CD4-positive, CD25-positive, alpha-beta regulatory T cell (primary cell): ENCODE results near the gene OCA2. TPM values are rescaled to one million over a fixed set of nuclear protein-coding genes. Genes with fewer than 3 reads are reported as not detected.

Experiments
- ATAC-seq, 2 donors: fragments of 150-1000 bp; cut with Tn5 transposase; one replicate each; pipeline ENCODE4 v1.10.0; 2021; ENCODE audit warnings: low read depth in 2 of 2, moderate number of reproducible peaks in 2 of 2, moderate library complexity in 1 of 2
- DNase-seq, 3 donors: peaks; one replicate each; pipeline versions ENCODE4 v3.0.0 to v3.0.0-alpha.2; 2012 to 2022; ENCODE audit warnings: mixed read lengths in 1 of 3
- H3K27ac ChIP-seq: one replicate; pipeline ENCODE4 v1.7.0; 2013; ENCODE audit warnings: mild to moderate bottlenecking, low read length; ENCODE audit not compliant: insufficient read depth, poor library complexity, severe bottlenecking
- H3K27me3 ChIP-seq: one replicate; pipeline ENCODE4 v1.7.0; 2013; ENCODE audit warnings: low read length; ENCODE audit not compliant: control insufficient read depth, insufficient read depth
- H3K36me3 ChIP-seq: one replicate; pipeline ENCODE4 v1.7.0; 2013; ENCODE audit warnings: mild to moderate bottlenecking, low read length, moderate library complexity; ENCODE audit not compliant: control insufficient read depth, insufficient read depth
- H3K4me1 ChIP-seq: 2 replicates; pipeline ENCODE4 v1.7.0; 2013; ENCODE audit warnings: mild to moderate bottlenecking, low read length; ENCODE audit not compliant: insufficient read depth, control insufficient read depth, poor library complexity, severe bottlenecking
- H3K4me3 ChIP-seq: one replicate; pipeline ENCODE4 v1.7.0; 2013; ENCODE audit warnings: low read depth, mild to moderate bottlenecking, low read length, moderate library complexity
- H3K9me3 ChIP-seq, 2 experiments: 1 replicate in 1 of 2; 2 replicates in 1 of 2; pipeline ENCODE4 v1.7.0; 2013; ENCODE audit warnings: low read length in 2 of 2, mild to moderate bottlenecking in 1 of 2, moderate library complexity in 1 of 2; ENCODE audit not compliant: control insufficient read depth in 2 of 2
- H3K27ac Mint-ChIP-seq, 3 donors: one replicate each; pipeline ENCODE4 v1.8.0; 2020 to 2022; ENCODE audit warnings: mild to moderate bottlenecking in 3 of 3, mixed read lengths in 3 of 3, moderate library complexity in 2 of 3
- H3K27me3 Mint-ChIP-seq: one replicate; pipeline ENCODE4 v1.8.0; 2022; ENCODE audit warnings: mild to moderate bottlenecking, mixed read lengths
- H3K36me3 Mint-ChIP-seq: one replicate; pipeline ENCODE4 v1.8.0; 2020; ENCODE audit warnings: mixed read lengths
- H3K4me1 Mint-ChIP-seq, 4 donors: one replicate each; pipeline ENCODE4 v1.8.0; 2020 to 2022; ENCODE audit warnings: mixed read lengths in 4 of 4, mild to moderate bottlenecking in 1 of 4
- H3K4me3 Mint-ChIP-seq, 4 donors: one replicate each; pipeline ENCODE4 v1.8.0; 2020 to 2022; ENCODE audit warnings: mild to moderate bottlenecking in 4 of 4, mixed read lengths in 4 of 4, moderate library complexity in 3 of 4
- H3K9me3 Mint-ChIP-seq, 7 donors: one replicate each; pipeline ENCODE4 v1.8.0; 2020 to 2022; ENCODE audit warnings: mixed read lengths in 7 of 7, mild to moderate bottlenecking in 3 of 7, moderate library complexity in 2 of 7
- polyA plus RNA-seq, 4 donors: library from polyadenylated mRNA; unstranded; fragments of 300-500 nt; fragmentation: Illumina TruSeq; gene quantifications; one replicate each; pipeline ENCODE4 v1.2.3, GENCODE V29; 2021
- total RNA-seq: library from RNA; stranded (reverse); gene quantifications from one replicate; pipeline ENCODE4 v1.2.3, GENCODE V29; 2022

OCA2 gene
- total and polyA plus RNA-seq, 5 donors from 2014 or later: not detected

GRCh38 chr15:27782125-27782524 is 317.0 kb downstream of the OCA2 start:
- ATAC-seq (no peak), DNase-seq (no peak)
- Histone ChIP-seq H3K27me3 (no peaks in the 10 kb centered on the region), H3K4me1 (no peaks in the 10 kb centered on the region), H3K36me3 (no peaks in the 10 kb centered on the region), H3K27ac (no peak overlapping the region), H3K9me3 (no peaks in the 10 kb centered on the region), H3K4me3 (no peak overlapping the region)
- Mint-ChIP-seq H3K9me3 (peaks cover 0 to 2% (median 0%) of the 10 kb centered on the region in 7 donors), H3K4me1 (no peaks in the 10 kb centered on the region), H3K4me3 (no peak overlapping the region), H3K27me3 (no peaks in the 10 kb centered on the region), H3K36me3 (no peaks in the 10 kb centered on the region), H3K27ac (no peak overlapping the region)

DNA sequence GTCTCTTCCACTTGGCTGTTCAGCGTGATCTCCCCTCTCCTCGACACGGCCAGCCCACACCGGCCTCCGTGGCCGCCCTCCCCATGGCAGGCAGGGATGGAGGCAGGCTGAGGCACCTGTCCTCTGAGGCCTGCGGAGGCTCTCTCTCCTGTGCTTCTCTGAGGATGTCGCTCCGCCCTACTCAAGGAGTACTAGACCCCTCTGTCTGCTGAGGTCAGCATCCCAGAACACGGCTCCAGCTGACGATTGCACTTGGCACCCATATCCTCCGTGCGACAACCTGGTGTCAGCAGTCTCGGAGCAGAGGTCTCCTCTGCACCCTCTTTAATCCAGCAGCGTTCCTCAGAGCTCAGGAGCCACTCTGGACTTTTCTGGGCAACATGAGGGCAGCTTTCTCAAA is 322.6 kb downstream of the OCA2 start:
- H3K36me3 Mint-ChIP-seq: no peaks in the 10 kb centered on the region
- no peak overlapping the region for H3K27ac ChIP-seq
- H3K27ac Mint-ChIP-seq: no peak overlapping the region
- no peak overlapping the region for H3K4me3 ChIP-seq
- DNase-seq (no peak), ATAC-seq (no peak)
- H3K27me3 Mint-ChIP-seq: no peaks in the 10 kb centered on the region
- H3K36me3 ChIP-seq: no peaks in the 10 kb centered on the region
- H3K9me3 Mint-ChIP-seq: peaks cover 0 to 4% (median 2%) of the 10 kb centered on the region in 7 donors
- no peaks in the 10 kb centered on the region for H3K27me3 ChIP-seq
- no peaks in the 10 kb centered on the region for H3K9me3 ChIP-seq
- H3K4me1 ChIP-seq: no peaks in the 10 kb centered on the region
- H3K4me3 Mint-ChIP-seq: no peak overlapping the region
- H3K4me1 Mint-ChIP-seq: no peaks in the 10 kb centered on the region

DNA sequence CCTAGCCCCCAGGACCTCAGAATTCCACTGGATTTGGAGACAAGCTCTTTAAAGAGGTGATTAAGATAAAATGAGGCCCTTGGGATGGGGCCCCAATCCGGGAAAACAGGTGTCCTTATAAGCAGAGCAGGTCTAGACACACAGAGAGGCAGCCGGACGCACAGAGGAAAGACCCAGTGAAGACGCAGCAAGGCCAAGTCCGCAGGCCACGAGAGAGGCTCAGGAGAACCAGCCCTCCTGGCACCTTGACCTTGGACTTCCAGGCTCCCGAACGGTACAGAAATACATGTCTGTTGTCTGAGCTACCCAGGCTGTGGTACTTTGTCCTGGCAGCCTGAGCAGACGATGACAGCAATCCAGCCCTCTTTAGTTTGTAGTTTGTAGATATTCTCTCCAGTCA is 324.5 kb downstream of the OCA2 start:
- Mint-ChIP-seq H3K36me3 (no peaks in the 10 kb centered on the region), H3K4me1 (no peaks in the 10 kb centered on the region), H3K9me3 (peaks cover 0 to 5% (median 2%) of the 10 kb centered on the region in 7 donors), H3K27ac (no peak overlapping the region), H3K4me3 (no peak overlapping the region), H3K27me3 (no peaks in the 10 kb centered on the region)
- no peak for ATAC-seq
- no peak for DNase-seq
- Histone ChIP-seq H3K9me3 (no peaks in the 10 kb centered on the region), H3K4me3 (no peak overlapping the region), H3K27ac (no peak overlapping the region), H3K27me3 (no peaks in the 10 kb centered on the region), H3K36me3 (no peaks in the 10 kb centered on the region), H3K4me1 (no peaks in the 10 kb centered on the region)

DNA sequence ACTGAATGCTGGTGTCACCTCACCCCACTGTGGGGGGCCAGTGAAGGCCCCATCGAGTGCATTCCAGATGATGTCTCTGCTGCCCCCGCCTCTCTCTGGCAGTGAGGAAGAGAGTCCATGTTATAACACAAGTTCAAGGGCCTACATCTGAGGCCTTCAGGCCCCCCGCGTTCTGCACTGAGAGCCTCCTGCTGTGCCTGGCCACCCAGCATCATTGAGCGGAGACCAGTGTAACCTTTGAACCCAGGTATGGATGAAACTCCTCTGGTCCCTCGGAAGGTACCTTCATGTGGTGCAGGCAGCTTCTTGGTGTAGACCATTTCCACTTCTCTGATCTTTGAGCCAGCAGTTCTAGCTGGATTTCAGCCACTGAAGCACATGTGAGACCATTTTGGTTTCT is 324.9 kb downstream of the OCA2 start:
- no peak for ATAC-seq
- no peaks in the 10 kb centered on the region for H3K27me3 ChIP-seq

DNA sequence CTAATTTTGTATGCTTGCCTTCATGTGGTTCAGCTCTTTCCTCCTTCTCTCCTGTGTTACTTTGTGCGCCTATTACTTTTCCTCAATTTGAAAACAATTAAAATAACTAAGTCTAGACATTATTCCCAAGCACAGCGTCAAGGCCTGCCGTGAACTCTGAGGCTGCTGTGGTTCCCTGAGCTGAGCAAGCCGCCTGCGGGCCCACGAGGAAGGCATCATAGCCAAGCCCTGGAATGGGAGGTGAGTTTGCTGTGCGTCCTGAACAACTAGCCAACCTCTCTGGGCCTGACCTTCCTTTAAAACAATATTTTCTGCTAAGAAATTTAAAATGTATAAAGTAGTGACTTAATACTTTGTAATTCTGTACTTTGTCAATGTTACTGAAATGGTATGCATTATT is 327.2 kb downstream of the OCA2 start:
- Histone ChIP-seq H3K27me3 (no peaks in the 10 kb centered on the region), H3K9me3 (peaks cover 0 to 1% of the 10 kb centered on the region in 2 experiments), H3K4me1 (no peaks in the 10 kb centered on the region), H3K36me3 (no peaks in the 10 kb centered on the region), H3K4me3 (no peak overlapping the region), H3K27ac (no peak overlapping the region)
- Mint-ChIP-seq H3K4me1 (no peaks in the 10 kb centered on the region), H3K4me3 (no peak overlapping the region), H3K36me3 (no peaks in the 10 kb centered on the region), H3K27me3 (no peaks in the 10 kb centered on the region), H3K9me3 (peaks cover 0 to 12% (median 7%) of the 10 kb centered on the region in 7 donors), H3K27ac (no peak overlapping the region)
- DNase-seq (no peak), ATAC-seq (no peak)

More for the DNA sequence above, 324.9 kb downstream of the OCA2 start:
- Histone ChIP-seq H3K27ac (no peak overlapping the region), H3K4me3 (no peak overlapping the region), H3K9me3 (no peaks in the 10 kb centered on the region), H3K4me1 (no peaks in the 10 kb centered on the region), H3K36me3 (no peaks in the 10 kb centered on the region)
- Mint-ChIP-seq H3K36me3 (no peaks in the 10 kb centered on the region), H3K4me3 (no peak overlapping the region), H3K27ac (no peak overlapping the region), H3K27me3 (no peaks in the 10 kb centered on the region), H3K9me3 (peaks cover 0 to 6% (median 2%) of the 10 kb centered on the region in 7 donors), H3K4me1 (no peaks in the 10 kb centered on the region)
- DNase-seq: no peak

DNA sequence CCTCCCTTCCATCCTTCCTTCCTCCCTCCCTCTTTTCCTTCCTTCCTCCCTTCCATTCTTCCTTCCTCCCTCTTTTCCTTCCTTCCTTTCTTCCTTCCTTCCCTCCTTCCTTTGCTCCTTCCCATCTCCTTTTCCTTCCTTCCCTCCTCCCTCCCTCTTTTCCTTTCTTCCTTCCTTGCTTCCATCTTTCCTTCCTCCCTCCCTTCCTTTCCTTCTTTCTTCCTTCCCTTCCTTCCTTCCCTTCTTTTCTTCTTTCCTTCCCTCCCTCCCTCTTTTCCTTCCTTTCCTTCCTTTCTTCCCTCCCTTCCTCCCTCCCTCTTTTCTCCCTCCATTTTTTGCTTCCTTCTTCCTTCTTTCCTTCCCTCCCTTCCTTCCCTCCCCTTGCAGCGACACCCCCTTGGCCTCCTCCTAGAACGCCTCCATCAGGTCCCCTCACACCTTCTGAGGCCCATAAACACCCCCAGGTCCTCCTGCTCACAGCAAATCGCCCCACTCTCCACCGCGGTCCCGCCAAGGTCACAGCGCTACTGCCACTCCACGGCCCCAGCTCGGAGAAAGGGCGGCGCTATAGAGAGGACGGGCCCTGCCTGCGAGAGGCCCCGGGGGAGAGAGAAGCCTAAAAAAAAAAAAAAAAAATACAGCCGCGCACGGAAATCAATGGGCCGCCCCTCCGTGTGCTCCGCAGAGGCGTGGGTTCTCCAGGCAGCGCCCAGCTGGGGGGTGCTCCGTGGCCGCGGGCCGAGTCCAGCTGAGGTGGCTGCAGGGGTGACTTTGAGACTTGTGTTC is 328.2 kb downstream of the OCA2 start:
- no peaks in the 10 kb centered on the region for H3K36me3 ChIP-seq
- DNase-seq: no peak
- no peaks in the 10 kb centered on the region for H3K4me1 ChIP-seq
- H3K27me3 ChIP-seq: no peaks in the 10 kb centered on the region
- ATAC-seq: no peak
- Mint-ChIP-seq H3K4me1 (no peaks in the 10 kb centered on the region), H3K27me3 (no peaks in the 10 kb centered on the region), H3K4me3 (no peak overlapping the region), H3K36me3 (no peaks in the 10 kb centered on the region), H3K27ac (peak overlapping the region in 1 of 3 donors; percentile 64), H3K9me3 (peaks cover 0 to 13% (median 9%) of the 10 kb centered on the region in 7 donors)
- no peak overlapping the region for H3K4me3 ChIP-seq
- H3K27ac ChIP-seq: no peak overlapping the region
- H3K9me3 ChIP-seq: peaks cover 1 to 5% of the 10 kb centered on the region in 2 experiments

DNA sequence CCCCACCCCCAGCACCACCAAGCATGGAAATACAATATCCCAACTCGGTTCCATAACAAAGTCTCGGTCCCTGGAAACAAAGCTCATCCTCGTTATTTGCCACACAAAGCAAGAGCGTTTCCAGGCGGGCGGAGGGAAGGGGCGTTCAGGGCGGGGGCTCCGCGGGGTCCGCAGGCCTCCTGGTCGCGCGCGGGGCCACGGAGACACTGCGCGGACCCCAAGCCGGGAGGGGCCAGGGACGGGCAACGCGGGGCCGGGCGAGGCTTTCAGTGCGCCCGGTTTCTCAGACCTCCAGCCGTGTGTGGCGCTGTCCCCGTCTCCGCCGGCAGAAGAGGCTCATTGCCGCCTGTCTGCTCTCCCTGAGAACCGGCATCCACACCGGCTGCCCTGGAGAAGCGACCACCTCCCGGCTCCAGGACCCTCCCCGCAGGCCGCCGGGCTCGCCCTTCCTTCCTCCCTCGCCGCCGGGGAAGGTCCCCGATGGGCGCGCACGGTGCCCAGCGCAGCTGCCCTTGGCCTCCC is 329.0 kb downstream of the OCA2 start:
- H3K4me3 Mint-ChIP-seq: no peak overlapping the region
- Histone ChIP-seq H3K36me3 (no peaks in the 10 kb centered on the region), H3K4me1 (no peaks in the 10 kb centered on the region), H3K4me3 (no peak overlapping the region), H3K27me3 (no peaks in the 10 kb centered on the region), H3K9me3 (peaks cover 1 to 5% of the 10 kb centered on the region in 2 experiments), H3K27ac (no peak overlapping the region)
- H3K4me1 Mint-ChIP-seq: no peaks in the 10 kb centered on the region
- DNase-seq (no peak), ATAC-seq (no peak)
- H3K27ac Mint-ChIP-seq: no peak overlapping the region
- H3K36me3 Mint-ChIP-seq: no peaks in the 10 kb centered on the region
- H3K9me3 Mint-ChIP-seq: peaks cover 0 to 13% (median 9%) of the 10 kb centered on the region in 7 donors
- H3K27me3 Mint-ChIP-seq: no peaks in the 10 kb centered on the region

GRCh38 chr15:27769652-27770051 is 329.5 kb downstream of the OCA2 start:
- Histone ChIP-seq H3K27me3 (no peaks in the 10 kb centered on the region), H3K36me3 (no peaks in the 10 kb centered on the region), H3K4me3 (no peak overlapping the region), H3K27ac (no peak overlapping the region), H3K9me3 (peaks cover 1 to 5% of the 10 kb centered on the region in 2 experiments), H3K4me1 (no peaks in the 10 kb centered on the region)
- no peaks in the 10 kb centered on the region for H3K36me3 Mint-ChIP-seq
- H3K4me1 Mint-ChIP-seq: no peaks in the 10 kb centered on the region
- no peak overlapping the region for H3K4me3 Mint-ChIP-seq
- DNase-seq (no peak), ATAC-seq (no peak)
- peaks cover 0 to 13% (median 9%) of the 10 kb centered on the region in 7 donors for H3K9me3 Mint-ChIP-seq
- no peaks in the 10 kb centered on the region for H3K27me3 Mint-ChIP-seq
- H3K27ac Mint-ChIP-seq: no peak overlapping the region
